Measurements from ENCODE around the gene CSMD2.

- TF ChIP-seq CTCF (IDR thresholded peaks at IDR 0.05): no peak
- TF ChIP-seq EP300 (IDR thresholded peaks at IDR 0.05): no peak
- no peak for TF ChIP-seq POLR2A (IDR thresholded peaks at IDR 0.05)
Measured at GRCh38 chr1:33819913-33820311, 345.1 kb downstream of the CSMD2 start.

All from upper lobe of left lung (tissue), 4 donors.